IMR-90 (cell line): ENCODE results near the gene KLHL3. TPM values are rescaled to one million over a fixed set of nuclear protein-coding genes. Genes with fewer than 3 reads are reported as not detected.
A peak's percentile ranks its signal among the peaks of the same experiment; 100 is the strongest.

Experiments used
- ATAC-seq: fragments of 200-7000 bp; cut with Tn5 transposase; 2 replicates; pipeline ENCODE4 v1.9.1; 2020; ENCODE audit warnings: low read depth, mild to moderate bottlenecking, moderate library complexity
- BruUV-seq: library from RNA; stranded (reverse); fragments of 400-500 nt; replicated peaks from 2 replicates; lab custom pipeline; 2021; lab: Mats Ljungman, UMichigan
- CTCF ChIA-PET: fragments of 300-600 bp; formaldehyde crosslinking; extraction: SDS; loops from one replicate; lab custom pipeline; 2021; ENCODE audit warnings: antibody characterized with exemption; lab: Yijun Ruan, JAX
- POLR2A ChIA-PET: fragments of 300-600 bp; sonication (Branson Sonifier 250); formaldehyde crosslinking; loops from one replicate; lab custom pipeline; 2022; ENCODE audit warnings: antibody characterized with exemption; ENCODE audit not compliant: unreplicated experiment; lab: Charles Lee
- DNase-seq: peaks from one replicate; pipeline ENCODE4 v3.0.0; 2013
- H2AFZ ChIP-seq: replicated peaks from 2 replicates; pipeline ENCODE3; 2013; ENCODE audit warnings: low read length, mild to moderate bottlenecking; ENCODE audit not compliant: poor library complexity
- H2AK5ac ChIP-seq: 2 replicates; pipeline ENCODE4 v1.6.1; 2013; ENCODE audit warnings: low read depth, low read length, inconsistent platforms
- H2AK9ac ChIP-seq: replicated peaks from 2 replicates; pipeline ENCODE3; 2013; ENCODE audit warnings: mild to moderate bottlenecking, low read depth, low read length, moderate library complexity; ENCODE audit not compliant: poor library complexity
- H2BK120ac ChIP-seq: 2 replicates; pipeline ENCODE4 v1.6.1; 2013; ENCODE audit warnings: low read depth, low read length, inconsistent platforms
- H2BK15ac ChIP-seq: 3 replicates; pipeline ENCODE4 v1.6.1; 2013; ENCODE audit warnings: low read depth, low read length, inconsistent platforms
- H2BK20ac ChIP-seq: 2 replicates; pipeline ENCODE4 v1.6.1; 2013; ENCODE audit warnings: low read depth, mild to moderate bottlenecking, inconsistent platforms, low read length, moderate library complexity
- H2BK5ac ChIP-seq: 2 replicates; pipeline ENCODE4 v1.6.1; 2013; ENCODE audit warnings: mild to moderate bottlenecking, low read depth, low read length, inconsistent platforms; ENCODE audit not compliant: poor library complexity, severe bottlenecking
- H3K14ac ChIP-seq: replicated peaks from 2 replicates; pipeline ENCODE4 v1.6.1; 2013; ENCODE audit warnings: low read depth, low read length, inconsistent platforms
- H3K18ac ChIP-seq: 2 replicates; pipeline ENCODE4 v1.6.1; 2013; ENCODE audit warnings: low read depth, low read length, control low read depth
- H3K23ac ChIP-seq: 2 replicates; pipeline ENCODE4 v1.6.1; 2013; ENCODE audit warnings: low read depth, low read length, inconsistent platforms
- H3K27ac ChIP-seq: 2 replicates; pipeline ENCODE4 v1.5.1; 2013; ENCODE audit warnings: mild to moderate bottlenecking, control low read depth, low read length; ENCODE audit not compliant: insufficient read depth
- H3K27me3 ChIP-seq: 2 replicates; pipeline ENCODE4 v1.6.1; 2013; ENCODE audit warnings: low read length; ENCODE audit not compliant: control insufficient read depth, insufficient read depth
- H3K36me3 ChIP-seq: 2 replicates; pipeline ENCODE4 v1.6.1; 2013; ENCODE audit warnings: low read length, mixed read lengths; ENCODE audit not compliant: control insufficient read depth, insufficient read depth
- H3K4ac ChIP-seq: 2 replicates; pipeline ENCODE4 v1.6.1; 2013; ENCODE audit warnings: low read depth, low read length, inconsistent platforms
- H3K4me1 ChIP-seq: 2 replicates; pipeline ENCODE4 v1.6.1; 2013; ENCODE audit warnings: low read length, mixed read lengths; ENCODE audit not compliant: control insufficient read depth, insufficient read depth
- H3K4me2 ChIP-seq: 2 replicates; pipeline ENCODE4 v1.6.1; 2013; ENCODE audit warnings: low read depth, mild to moderate bottlenecking, control low read depth, low read length, moderate library complexity
- H3K4me3 ChIP-seq: 2 replicates; pipeline ENCODE4 v1.5.1; 2013; ENCODE audit warnings: low read depth, mild to moderate bottlenecking, control low read depth, low read length, moderate library complexity; ENCODE audit not compliant: insufficient read depth
- H3K56ac ChIP-seq: 2 replicates; pipeline ENCODE4 v1.6.1; 2013; ENCODE audit warnings: low read length, inconsistent platforms; ENCODE audit not compliant: insufficient read depth; ENCODE audit errors: extremely low read depth
- H3K79me1 ChIP-seq, 2 experiments: 2 replicates each; pipeline ENCODE4 v1.6.1; 2013; ENCODE audit warnings: low read length in 2 of 2, inconsistent platforms in 1 of 2, low read depth in 1 of 2
- H3K9ac ChIP-seq: 2 replicates; pipeline ENCODE4 v1.6.1; 2013; ENCODE audit warnings: low read depth, low read length, control low read depth
- H3K9me1 ChIP-seq: 2 replicates; pipeline ENCODE4 v1.6.1; 2013; ENCODE audit warnings: low read length, inconsistent platforms; ENCODE audit not compliant: insufficient read depth
- H3K9me3 ChIP-seq: 2 replicates; pipeline ENCODE4 v1.6.1; 2013; ENCODE audit warnings: low read length; ENCODE audit not compliant: control insufficient read depth, insufficient read depth
- H4K20me1 ChIP-seq: 2 replicates; pipeline ENCODE4 v1.6.1; 2013; ENCODE audit warnings: low read length, inconsistent platforms; ENCODE audit not compliant: insufficient read depth
- H4K5ac ChIP-seq: 2 replicates; pipeline ENCODE4 v1.6.1; 2013; ENCODE audit warnings: mild to moderate bottlenecking, low read depth, low read length, control low read depth
- H4K8ac ChIP-seq, 2 experiments: 2 replicates each; pipeline ENCODE4 v1.6.1; 2013; ENCODE audit warnings: low read depth in 2 of 2, low read length in 2 of 2, control low read depth in 1 of 2, inconsistent platforms in 1 of 2
- H4K91ac ChIP-seq: 2 replicates; pipeline ENCODE4 v1.6.1; 2013; ENCODE audit warnings: low read depth, low read length, inconsistent platforms; ENCODE audit not compliant: insufficient read depth
- FOS ChIP-seq: fragments of 150-350 bp; IDR thresholded peaks from 2 replicates; pipeline ENCODE4 v1.6.1; 2016; ENCODE audit warnings: low read depth, low read length
- RAD21 ChIP-seq: IDR thresholded peaks from 2 replicates; pipeline ENCODE4 v1.6.1; 2012; ENCODE audit warnings: low read length, improper control_type of control experiment
- RCOR1 ChIP-seq: IDR thresholded peaks from 2 replicates; pipeline ENCODE4 v1.6.1; 2012; ENCODE audit warnings: mild to moderate bottlenecking, low read length, improper control_type of control experiment; ENCODE audit not compliant: insufficient replicate concordance
- WGBS, 2 experiments: methylation state at CpG; one replicate each; pipeline versions ENCODE4 v1.1.5 to v1.1.7; 2013; ENCODE audit warnings: missing lambda C conversion rate in 2 of 2; ENCODE audit not compliant: insufficient read length in 1 of 2; ENCODE audit errors: extremely low coverage in 2 of 2; 5-methylcytosine and 5-hydroxymethylcytosine counted together
- dilution Hi-C: fragments of 300-500 bp; cut with HindIII; formaldehyde crosslinking; loops from one replicate; pipeline ENCODE4 v1.14.3; 2018; ENCODE audit warnings: low sequenced_read_pairs; ENCODE audit not compliant: unreplicated experiment
- in situ Hi-C: fragments of 300-500 bp; cut with MboI; formaldehyde crosslinking; loops from 3 replicates; pipeline ENCODE4 v1.14.3; 2019; ENCODE audit warnings: low sequenced_read_pairs, inconsistent platforms, mixed read lengths
- intact Hi-C: fragments of 100-400 bp; cut with micrococcal nuclease; formaldehyde crosslinking; loops from 2 replicates; pipeline ENCODE4 v1.10.0; 2022
- polyA plus RNA-seq, 3 experiments: library from polyadenylated mRNA; depleted of rRNA; stranded (reverse); fragments of >200 nt; gene quantifications; 2 replicates each; pipeline ENCODE4 v1.2.3, GENCODE V29; 2012; ENCODE audit warnings: low replicate concordance in 1 of 3
- total RNA-seq: library from RNA; depleted of rRNA; stranded (reverse); fragments of >200 nt; gene quantifications from 2 replicates; pipeline ENCODE4 v1.2.3, GENCODE V29; 2012

Gene KLHL3
- total and polyA plus RNA-seq, 2 of the 4 experiments (the other 2 are of a cell fraction): 2.3 to 4.1 TPM

GRCh38 chr5:137617528-137618205 lies 118.2 kb downstream of the KLHL3 start:
- Histone ChIP-seq H2AK9ac (no peak overlapping the region), H3K9me3 (no peaks in the 10 kb centered on the region), H3K27ac (no peak overlapping the region), H3K4ac (no peak overlapping the region), H3K9me1 (peaks cover 4% of the 10 kb centered on the region; the same call in 1 of the 2 replicates), H2AFZ (no peak overlapping the region), H3K56ac (no peak overlapping the region), H2BK5ac (no peak overlapping the region), H3K4me1 (peaks cover 4% of the 10 kb centered on the region), H3K27me3 (no peaks in the 10 kb centered on the region), H3K18ac (no peak overlapping the region), H4K91ac (no peak overlapping the region), H2BK20ac (no peak overlapping the region), H2AK5ac (no peak overlapping the region), H3K79me1 (no peaks in the 10 kb centered on the region), H4K8ac (no peak overlapping the region), H2BK15ac (no peak overlapping the region), H4K5ac (no peak overlapping the region), H2BK120ac (no peak overlapping the region), H3K36me3 (no peaks in the 10 kb centered on the region), H4K20me1 (no peaks in the 10 kb centered on the region), H3K14ac (no peak overlapping the region), H3K4me2 (no peak overlapping the region), H3K23ac (no peak overlapping the region), H3K9ac (no peak overlapping the region), H3K4me3 (no peak overlapping the region)
- DNase-seq: peak; percentile 55
- ChIA-PET CTCF (no interaction called here), POLR2A (no interaction called here)
- ATAC-seq: peak; percentile 57
- dilution Hi-C loops (no loop called here), intact Hi-C loops (no loop called here), in situ Hi-C loops (no loop called here)
- TF ChIP-seq RAD21 (no peak), FOS (0 out of 2 replicates have a peak, but pooled peaks have one; percentile 5), RCOR1 (no peak)
- no TSS peak for BruUV-seq
- WGBS, 2 experiments: no CpG with 5 or more reads among the region's 7 CpGs
